ENCODE results near the gene VAMP1.

The VAMP1 gene

DNA sequence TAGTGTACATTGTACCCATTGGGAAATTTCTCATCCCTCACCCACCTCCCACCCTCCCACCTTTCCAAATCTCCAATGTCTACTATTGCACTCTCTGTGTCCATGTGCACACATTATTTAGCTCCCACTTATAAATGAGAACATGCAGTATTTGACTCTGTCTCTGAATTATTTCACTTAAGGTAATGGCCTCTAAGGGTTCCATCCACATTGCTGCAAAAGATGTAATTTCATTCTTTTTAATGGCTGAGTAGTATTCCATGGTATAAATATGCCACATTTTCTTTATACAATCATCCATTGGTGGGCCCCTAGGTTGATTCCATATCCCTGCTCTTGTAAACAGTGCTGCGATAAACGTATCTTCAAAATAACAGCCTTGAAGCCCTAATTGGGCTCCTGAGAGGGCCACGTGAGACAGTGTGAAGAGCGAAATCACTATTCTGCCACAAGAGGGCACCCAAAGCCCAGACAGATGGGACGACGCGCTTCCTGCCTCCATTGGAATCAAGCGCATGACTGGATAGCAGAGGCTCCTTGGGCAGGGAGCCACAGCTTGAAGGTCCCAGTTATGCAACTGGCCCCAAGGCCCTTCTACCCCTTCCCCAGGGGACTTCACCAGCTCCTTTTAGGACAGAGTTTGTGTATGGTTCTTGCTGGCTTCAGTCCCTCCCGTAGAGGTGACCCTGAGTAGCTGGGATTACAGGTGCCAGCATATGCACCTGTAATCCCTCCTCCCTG is 47.0 kb downstream of the VAMP1 start:
- DNase-seq = peak; percentile 64 to 70

- DNase-seq = no peak
Measured at GRCh38 chr12:6420364-6420763, 50.1 kb downstream of the VAMP1 start.

DNA sequence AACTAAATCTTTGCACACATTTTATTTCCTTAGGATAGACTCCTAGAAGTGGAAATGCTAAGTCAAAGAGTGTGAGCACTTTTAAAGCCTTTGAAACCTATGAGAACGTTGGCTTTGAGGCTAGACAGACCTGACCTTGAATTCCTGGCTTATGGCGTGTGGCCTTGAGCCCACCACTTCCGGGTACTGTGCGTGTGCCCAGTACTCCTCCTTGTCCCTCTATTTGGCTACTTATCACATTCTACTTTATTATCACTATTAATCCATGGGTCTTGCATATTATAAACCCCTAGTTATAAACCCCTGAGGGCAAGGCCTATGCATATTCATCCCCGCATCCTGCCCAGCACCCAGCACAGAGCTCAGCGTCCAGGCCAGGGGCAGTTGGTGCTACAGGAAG is 51.7 kb downstream of the VAMP1 start:
- no peak for DNase-seq

GRCh38 chr12:6416596-6416995 is 53.9 kb downstream of the VAMP1 start:
- DNase-seq = no peak
